Neural progenitor cell (in vitro differentiated cells): Measurements from ENCODE around the gene CUL1. TPM values are rescaled to one million over a fixed set of nuclear protein-coding genes. Genes with fewer than 3 reads are reported as not detected.

Source experiments
- DNase-seq: peaks from one replicate; pipeline ENCODE4 v3.0.0-alpha.2; 2016; ENCODE audit warnings: low spot score
- H2AFZ ChIP-seq: fragments of 200-600 bp; sonication (generic); replicated peaks from 2 replicates; pipeline ENCODE4 v1.6.1; 2016; ENCODE audit warnings: antibody characterized with exemption
- H3F3A ChIP-seq: fragments of 200-600 bp; sonication (generic); 2 replicates; pipeline ENCODE4 v1.6.1; 2016; ENCODE audit warnings: antibody characterized with exemption, low read depth
- H3K27ac ChIP-seq: fragments of 200-600 bp; sonication (generic); 2 replicates; pipeline ENCODE4 v1.5.1; 2016; ENCODE audit warnings: mild to moderate bottlenecking
- H3K27me3 ChIP-seq: fragments of 200-600 bp; sonication (generic); 2 replicates; pipeline ENCODE4 v1.6.1; 2016; ENCODE audit warnings: mild to moderate bottlenecking, moderate library complexity
- H3K36me3 ChIP-seq: fragments of 200-600 bp; sonication (generic); 2 replicates; pipeline ENCODE4 v1.5.1; 2016
- H3K4me1 ChIP-seq: fragments of 200-600 bp; sonication (generic); 2 replicates; pipeline ENCODE4 v1.6.1; 2016; ENCODE audit warnings: mixed run types
- H3K4me2 ChIP-seq: fragments of 200-600 bp; sonication (generic); 2 replicates; pipeline ENCODE4 v1.6.1; 2016
- H3K4me3 ChIP-seq: fragments of 200-600 bp; sonication (generic); 2 replicates; pipeline ENCODE4 v1.5.1; 2016
- H3K79me2 ChIP-seq: fragments of 200-600 bp; sonication (generic); 2 replicates; pipeline ENCODE4 v1.6.1; 2016; ENCODE audit warnings: low read depth
- H3K9ac ChIP-seq: fragments of 200-600 bp; sonication (generic); 2 replicates; pipeline ENCODE4 v1.6.1; 2016
- H3K9me3 ChIP-seq: fragments of 200-600 bp; sonication (generic); 2 replicates; pipeline ENCODE4 v1.5.1; 2016; ENCODE audit warnings: low read depth
- H4K20me1 ChIP-seq: fragments of 200-600 bp; sonication (generic); 2 replicates; pipeline ENCODE4 v1.6.1; 2016; ENCODE audit warnings: low read depth
- H3K27ac Mint-ChIP-seq: 3 replicates; pipeline ENCODE4 v1.8.0; 2021; ENCODE audit warnings: mixed read lengths
- H3K27me3 Mint-ChIP-seq: 2 replicates; pipeline ENCODE4 v1.8.0; 2022; ENCODE audit warnings: low read depth, mild to moderate bottlenecking, inconsistent platforms, moderate library complexity, mixed read lengths; ENCODE audit not compliant: insufficient read depth
- H3K36me3 Mint-ChIP-seq: 3 replicates; pipeline ENCODE4 v1.8.0; 2021; ENCODE audit warnings: mixed read lengths
- H3K4me1 Mint-ChIP-seq: 3 replicates; pipeline ENCODE4 v1.8.0; 2021; ENCODE audit warnings: mixed read lengths
- H3K4me3 Mint-ChIP-seq: 3 replicates; pipeline ENCODE4 v1.8.0; 2021; ENCODE audit warnings: mild to moderate bottlenecking, moderate library complexity, mixed read lengths
- H3K9me3 Mint-ChIP-seq: 3 replicates; pipeline ENCODE4 v1.8.0; 2020; ENCODE audit warnings: mixed read lengths
- CTCF ChIP-seq: fragments of 200-600 bp; sonication (generic); IDR thresholded peaks from 2 replicates; pipeline ENCODE4 v1.5.1; 2017; ENCODE audit warnings: antibody characterized with exemption, mild to moderate bottlenecking
- EZH2 ChIP-seq: fragments of 200-600 bp; sonication (generic); IDR thresholded peaks from 2 replicates; pipeline ENCODE4 v1.6.1; 2017; ENCODE audit warnings: antibody characterized with exemption, mild to moderate bottlenecking, moderate library complexity
- EZH2phosphoT487 ChIP-seq: fragments of 200-600 bp; sonication (generic); IDR thresholded peaks from 2 replicates; pipeline ENCODE4 v1.6.1; 2017; ENCODE audit warnings: antibody characterized with exemption
- total RNA-seq: library from RNA; depleted of rRNA; stranded (reverse); fragments of >200 nt; gene quantifications from 2 replicates; pipeline ENCODE4 v1.2.3, GENCODE V29; 2015; ENCODE audit warnings: low replicate concordance

CUL1 gene
- total RNA-seq, 1 donor from 2014 or later = 89.3 TPM

GRCh38 chr7:148803094-148803493 is 104.4 kb downstream of the CUL1 start:
- Histone ChIP-seq H3K9ac (no peak overlapping the region), H3K27me3 (no peaks in the 10 kb centered on the region), H3K79me2 (no peaks in the 10 kb centered on the region), H3K36me3 (peaks cover 13% of the 10 kb centered on the region), H3K4me1 (no peaks in the 10 kb centered on the region), H4K20me1 (no peaks in the 10 kb centered on the region), H3K4me2 (no peak overlapping the region), H2AFZ (no peak overlapping the region), H3F3A (peaks cover 27% of the 10 kb centered on the region), H3K4me3 (no peak overlapping the region), H3K9me3 (no peaks in the 10 kb centered on the region), H3K27ac (no peak overlapping the region)
- Mint-ChIP-seq H3K27ac (no peak overlapping the region), H3K4me3 (no peak overlapping the region), H3K36me3 (peaks cover 57% of the 10 kb centered on the region), H3K4me1 (no peaks in the 10 kb centered on the region), H3K9me3 (no peaks in the 10 kb centered on the region), H3K27me3 (peaks cover 2% of the 10 kb centered on the region)
- TF ChIP-seq EZH2 (no peak), CTCF (no peak), EZH2phosphoT487 (no peak)
- DNase-seq = no peak

GRCh38 chr7:148804343-148805235 is 105.9 kb downstream of the CUL1 start:
- H3K9ac ChIP-seq = no peak overlapping the region
- H4K20me1 ChIP-seq = no peaks in the 10 kb centered on the region
- peaks cover 14% of the 10 kb centered on the region for H3K36me3 ChIP-seq
- Mint-ChIP-seq H3K4me3 (no peak overlapping the region), H3K27me3 (peaks cover 2% of the 10 kb centered on the region), H3K36me3 (peaks cover 49% of the 10 kb centered on the region), H3K27ac (no peak overlapping the region), H3K9me3 (no peaks in the 10 kb centered on the region), H3K4me1 (peaks cover under 1% of the 10 kb centered on the region)
- no peak overlapping the region for H3K4me3 ChIP-seq
- no peak overlapping the region for H3K4me2 ChIP-seq
- no peaks in the 10 kb centered on the region for H3K79me2 ChIP-seq
- H2AFZ ChIP-seq = no peak overlapping the region
- H3K27me3 ChIP-seq = no peaks in the 10 kb centered on the region
- no peak for TF ChIP-seq EZH2phosphoT487
- no peak for TF ChIP-seq CTCF
- TF ChIP-seq EZH2 = no peak
- peak overlapping the region; percentile 29 for H3K27ac ChIP-seq
- H3F3A ChIP-seq = peaks cover 27% of the 10 kb centered on the region
- H3K4me1 ChIP-seq = no peaks in the 10 kb centered on the region
- no peak for DNase-seq
- H3K9me3 ChIP-seq = no peaks in the 10 kb centered on the region

GRCh38 chr7:148806187-148806586 is 107.5 kb downstream of the CUL1 start:
- Histone ChIP-seq H3K79me2 (no peaks in the 10 kb centered on the region), H3K4me3 (no peak overlapping the region), H2AFZ (no peak overlapping the region), H3F3A (peaks cover 33% of the 10 kb centered on the region), H3K27ac (peak overlapping the region; percentile 29), H3K4me2 (no peak overlapping the region), H3K9me3 (no peaks in the 10 kb centered on the region), H4K20me1 (no peaks in the 10 kb centered on the region), H3K36me3 (peaks cover 16% of the 10 kb centered on the region), H3K9ac (no peak overlapping the region), H3K27me3 (no peaks in the 10 kb centered on the region), H3K4me1 (no peaks in the 10 kb centered on the region)
- H3K27me3 Mint-ChIP-seq = no peaks in the 10 kb centered on the region
- peaks cover 6% of the 10 kb centered on the region for H3K4me1 Mint-ChIP-seq
- peaks cover 44% of the 10 kb centered on the region for H3K36me3 Mint-ChIP-seq
- no peaks in the 10 kb centered on the region for H3K9me3 Mint-ChIP-seq
- TF ChIP-seq EZH2phosphoT487 (no peak), CTCF (no peak), EZH2 (no peak)
- no peak overlapping the region for H3K4me3 Mint-ChIP-seq
- no peak overlapping the region for H3K27ac Mint-ChIP-seq
- no peak for DNase-seq
